Measurements from ENCODE around the gene CD300E.
"Not testable (repeated sequence)": the region's sequence is repeated elsewhere in the genome, so short reads cannot be mapped to it uniquely, and the experiment has no call there.

CD300E gene

DNA sequence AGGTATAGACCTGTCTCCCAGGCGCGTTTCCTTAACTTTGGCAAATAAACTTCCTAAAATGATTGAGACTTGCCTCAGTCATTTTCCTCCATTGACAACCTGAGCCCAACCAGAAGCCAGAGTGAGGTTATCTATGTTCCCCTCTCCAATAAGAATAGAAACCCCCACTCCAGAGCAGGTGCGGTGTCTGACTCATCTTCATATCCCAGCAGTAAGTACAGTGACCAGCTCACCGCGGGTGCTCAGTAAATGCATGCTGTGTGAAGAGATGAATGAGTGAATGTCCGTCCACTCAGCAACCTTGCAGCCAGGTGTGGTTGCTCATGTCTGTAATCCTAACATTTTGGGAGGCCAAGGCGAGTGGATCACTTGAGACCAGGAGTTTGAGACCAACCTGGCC, 19.5 kb upstream of the CD300E start:
- no peak for DNase-seq (ENCODE audit: low spot score)
- TF ChIP-seq, protein P1, sequence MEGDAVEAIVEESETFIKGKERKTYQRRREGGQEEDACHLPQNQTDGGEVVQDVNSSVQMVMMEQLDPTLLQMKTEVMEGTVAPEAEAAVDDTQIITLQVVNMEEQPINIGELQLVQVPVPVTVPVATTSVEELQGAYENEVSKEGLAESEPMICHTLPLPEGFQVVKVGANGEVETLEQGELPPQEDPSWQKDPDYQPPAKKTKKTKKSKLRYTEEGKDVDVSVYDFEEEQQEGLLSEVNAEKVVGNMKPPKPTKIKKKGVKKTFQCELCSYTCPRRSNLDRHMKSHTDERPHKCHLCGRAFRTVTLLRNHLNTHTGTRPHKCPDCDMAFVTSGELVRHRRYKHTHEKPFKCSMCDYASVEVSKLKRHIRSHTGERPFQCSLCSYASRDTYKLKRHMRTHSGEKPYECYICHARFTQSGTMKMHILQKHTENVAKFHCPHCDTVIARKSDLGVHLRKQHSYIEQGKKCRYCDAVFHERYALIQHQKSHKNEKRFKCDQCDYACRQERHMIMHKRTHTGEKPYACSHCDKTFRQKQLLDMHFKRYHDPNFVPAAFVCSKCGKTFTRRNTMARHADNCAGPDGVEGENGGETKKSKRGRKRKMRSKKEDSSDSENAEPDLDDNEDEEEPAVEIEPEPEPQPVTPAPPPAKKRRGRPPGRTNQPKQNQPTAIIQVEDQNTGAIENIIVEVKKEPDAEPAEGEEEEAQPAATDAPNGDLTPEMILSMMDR (IDR thresholded peaks at IDR 0.05; ENCODE audit: extremely low read depth, missing control alignments) = no peak

DNA sequence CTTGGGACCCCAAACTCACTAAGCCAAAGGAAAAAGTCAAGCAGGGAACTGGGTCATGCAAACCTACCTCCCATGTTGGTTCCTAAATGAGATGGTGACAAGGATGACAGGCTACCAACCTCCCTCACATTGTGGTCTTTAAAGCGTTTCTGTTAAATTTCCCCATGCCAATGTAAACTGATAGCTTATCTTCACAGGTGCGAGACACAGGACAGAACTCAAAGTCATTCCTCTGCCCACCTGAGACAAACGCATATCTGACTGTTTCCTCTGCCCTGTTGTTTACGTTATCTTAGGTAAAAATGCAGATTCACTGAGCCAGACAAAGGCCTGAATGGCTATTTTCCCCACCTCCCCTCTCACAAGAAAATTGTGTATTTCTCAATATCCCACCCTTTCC, 19.0 kb upstream of the CD300E start:
- TF ChIP-seq, protein P1 (IDR thresholded peaks at IDR 0.05; ENCODE audit: extremely low read depth, missing control alignments) = no peak
- no peak for DNase-seq (ENCODE audit: low spot score)

DNA sequence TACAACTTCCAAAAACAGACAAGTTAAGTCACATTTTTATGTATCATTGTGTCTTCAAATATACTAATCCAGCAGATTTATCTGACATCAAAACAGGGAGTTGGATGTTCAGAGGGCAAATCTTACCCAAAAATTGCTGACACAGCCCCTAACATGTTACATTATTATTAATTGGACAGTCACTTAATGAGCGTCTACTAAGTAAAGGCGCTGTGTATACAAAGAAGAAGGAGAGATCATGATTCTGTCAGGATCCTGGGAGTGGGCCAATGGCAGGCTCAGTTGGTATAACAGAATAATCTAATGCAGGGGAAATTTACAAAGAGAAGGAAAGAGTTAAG, 18.4 kb upstream of the CD300E start:
- TF ChIP-seq, protein P1 (IDR thresholded peaks at IDR 0.05; ENCODE audit: extremely low read depth, missing control alignments) = no peak
- DNase-seq (ENCODE audit: low spot score) = no peak

DNA sequence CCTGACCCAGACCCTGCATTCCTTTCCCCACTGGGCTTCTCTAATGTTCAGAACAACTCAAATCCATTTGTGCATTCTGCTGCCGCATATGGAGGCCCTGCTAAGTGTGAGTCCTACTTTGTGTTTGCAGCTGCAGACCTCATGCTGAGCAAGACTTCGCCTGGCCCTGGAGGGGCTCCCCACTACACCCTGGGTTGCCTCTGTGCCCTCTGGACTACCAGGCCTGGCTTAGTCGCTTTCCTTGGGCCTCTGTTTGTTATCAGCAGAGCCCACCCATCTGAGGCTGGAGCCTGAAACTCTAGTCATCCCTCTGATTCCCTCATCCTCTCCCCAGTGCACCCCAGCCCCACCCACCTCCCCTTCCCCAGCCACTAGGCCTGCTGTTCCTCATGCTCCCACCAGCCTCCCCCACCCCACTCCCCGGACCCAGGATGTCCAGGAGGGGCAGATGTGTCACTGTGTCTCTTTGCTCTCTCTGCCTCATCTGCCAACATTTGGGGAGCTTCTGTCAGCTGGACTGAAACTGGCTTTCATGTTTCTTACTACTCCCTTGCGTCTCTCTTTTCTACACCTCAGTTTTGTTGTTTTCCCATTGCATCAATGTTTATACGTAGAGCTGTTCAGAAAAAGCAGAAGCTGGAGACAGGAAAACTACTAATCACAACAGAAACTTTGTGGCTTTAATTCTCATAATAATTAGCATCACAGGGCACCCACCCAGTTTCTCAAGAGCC, 17.9 kb upstream of the CD300E start:
- no peak for DNase-seq (ENCODE audit: low spot score)

DNA sequence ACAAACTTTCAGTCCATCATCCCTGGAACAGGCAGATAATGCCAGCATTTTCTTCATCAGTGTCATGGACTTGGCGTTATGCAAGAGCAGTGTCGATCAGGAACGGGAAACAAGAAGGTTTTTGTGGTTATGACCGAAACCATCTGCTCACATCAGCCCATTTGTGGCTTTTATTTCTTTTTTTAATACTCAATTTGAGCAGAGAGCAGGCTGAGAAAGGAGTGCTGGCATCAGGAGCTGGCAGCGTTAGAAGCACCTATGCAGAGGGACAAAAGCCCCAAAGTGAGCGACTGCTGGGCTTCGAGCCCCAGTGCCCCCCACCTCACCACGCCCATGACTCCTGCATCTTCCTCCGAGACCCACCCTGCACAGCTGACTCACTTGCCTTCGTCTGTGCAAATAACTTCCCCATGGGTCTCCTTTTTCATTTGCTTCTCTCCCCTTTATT, 16.2 kb upstream of the CD300E start:
- DNase-seq (ENCODE audit: low spot score) = no peak
- TF ChIP-seq, protein P1 (IDR thresholded peaks at IDR 0.05; ENCODE audit: extremely low read depth, missing control alignments) = no peak

More for the DNA sequence above, 17.9 kb upstream of the CD300E start:
- TF ChIP-seq, protein P1 (IDR thresholded peaks at IDR 0.05; ENCODE audit: extremely low read depth, missing control alignments) = no peak

DNA sequence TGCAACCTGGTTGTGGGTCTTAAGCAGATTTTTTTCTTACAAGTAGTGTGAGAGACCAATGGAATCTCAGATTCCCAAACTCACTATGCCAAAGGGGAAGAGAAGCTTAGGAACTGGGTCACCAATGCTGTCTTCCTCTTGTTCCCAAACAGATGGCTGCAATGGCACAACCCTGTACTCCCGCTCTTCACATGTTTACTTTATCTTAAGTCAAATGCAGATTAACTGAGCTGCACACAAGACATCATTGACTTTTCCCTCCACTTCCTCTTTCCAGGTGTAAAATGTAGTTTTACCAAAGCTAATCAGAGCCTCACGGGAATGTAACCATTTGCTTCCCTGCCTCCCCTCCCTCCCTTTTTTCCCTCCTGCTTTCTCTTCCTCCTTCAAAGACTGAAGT, 14.4 kb upstream of the CD300E start:
- TF ChIP-seq, protein P1 (IDR thresholded peaks at IDR 0.05; ENCODE audit: extremely low read depth, missing control alignments) = no peak
- DNase-seq (ENCODE audit: low spot score) = no peak

DNA sequence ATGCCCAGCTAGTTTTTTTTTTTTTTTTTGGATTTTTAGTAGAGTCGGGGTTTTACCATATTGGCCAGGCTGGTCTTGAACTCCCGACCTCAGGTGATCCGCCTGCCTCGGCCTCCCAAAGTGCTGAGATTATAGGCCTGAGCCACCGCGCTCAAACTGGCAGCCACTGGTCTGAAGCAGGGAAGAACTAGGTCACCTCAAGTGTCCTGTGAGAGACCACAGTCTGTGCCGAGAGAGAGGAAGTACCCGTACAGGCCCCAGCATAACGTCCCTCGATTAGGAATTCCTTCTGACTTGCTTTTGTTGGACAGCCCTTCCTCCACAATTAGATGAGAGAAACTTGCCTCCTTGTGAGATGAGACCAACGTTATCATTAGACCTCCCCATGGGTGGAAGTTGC, 13.7 kb upstream of the CD300E start:
- DNase-seq (ENCODE audit: low spot score) = no peak
- TF ChIP-seq, protein P1 (IDR thresholded peaks at IDR 0.05; ENCODE audit: extremely low read depth, missing control alignments) = no peak

DNA sequence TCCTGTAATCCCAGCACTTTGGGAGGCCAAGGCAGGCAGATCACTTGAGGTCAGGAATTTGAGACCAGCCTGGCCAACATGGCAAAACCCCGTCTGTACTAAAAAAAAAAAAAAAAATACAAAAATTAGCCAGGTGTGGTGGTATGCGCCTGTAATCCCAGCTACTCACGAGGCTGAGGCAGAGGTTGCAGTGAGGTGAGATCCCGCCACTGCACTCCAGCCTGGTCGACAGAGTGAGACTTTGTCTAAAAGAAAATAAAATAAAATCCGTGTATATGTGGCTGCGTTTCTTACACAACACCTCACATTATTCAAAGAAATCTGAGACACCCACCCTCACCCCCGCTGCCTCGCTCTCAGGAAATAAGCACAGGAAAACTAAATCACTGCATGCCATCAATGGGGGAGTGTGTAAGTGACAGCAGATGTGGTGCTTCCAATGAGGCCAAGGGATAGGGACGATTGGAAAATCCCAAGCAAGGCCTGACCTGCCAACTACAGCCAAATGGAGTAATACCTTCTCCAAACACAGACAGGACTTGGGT, 13.1 kb upstream of the CD300E start:
- not testable (repeated sequence) for DNase-seq (ENCODE audit: low spot score)
